GM21723 (cell line): ENCODE data around the gene PLEKHH2.

Experiments used
- ATAC-seq: cut with Tn5 transposase; IDR thresholded peaks from one replicate; pipeline ENCODE4 v1.9.1; 2021; ENCODE audit warnings: mild to moderate bottlenecking, moderate library complexity; ENCODE audit not compliant: unreplicated experiment

The PLEKHH2 gene

GRCh38 chr2:43806719-43807031, 169.6 kb downstream of the PLEKHH2 start:
- ATAC-seq: no peak

- ATAC-seq: no peak
Measured at GRCh38 chr2:43810452-43810851, 173.4 kb downstream of the PLEKHH2 start.

- ATAC-seq: no peak
Measured at GRCh38 chr2:43810888-43811287, 173.8 kb downstream of the PLEKHH2 start.

- ATAC-seq: no peak
Measured at GRCh38 chr2:43812006-43812405, 174.9 kb downstream of the PLEKHH2 start.

GRCh38 chr2:43812947-43813346, 175.9 kb downstream of the PLEKHH2 start:
- no peak for ATAC-seq

- ATAC-seq: no peak
Measured at GRCh38 chr2:43814711-43815110, 177.7 kb downstream of the PLEKHH2 start.
